Central memory CD8-positive, alpha-beta T cell (primary cell): Measurements from ENCODE around the gene CNTN1.
"Not testable (repeated sequence)": the region's sequence is repeated elsewhere in the genome, so short reads cannot be mapped to it uniquely, and the experiment has no call there.

Experiments
- ATAC-seq: fragments of 150-1000 bp; cut with Tn5 transposase; replicated peaks from 2 replicates; pipeline ENCODE4 v1.10.0; 2022; ENCODE audit warnings: mild to moderate bottlenecking, moderate FRiP score, moderate number of reproducible peaks; ENCODE audit not compliant: poor library complexity, severe bottlenecking; ENCODE audit errors: extremely low read depth
- DNase-seq, 2 donors: peaks; one replicate each; pipeline ENCODE4 v3.0.0; 2021; ENCODE audit warnings: low spot score in 2 of 2
- H3K27ac Mint-ChIP-seq: one replicate; pipeline ENCODE4 v1.8.0; 2022; ENCODE audit warnings: low read depth, mild to moderate bottlenecking, moderate library complexity, mixed read lengths
- H3K27me3 Mint-ChIP-seq: one replicate; pipeline ENCODE4 v1.8.0; 2022; ENCODE audit warnings: mixed read lengths
- H3K36me3 Mint-ChIP-seq: one replicate; pipeline ENCODE4 v1.8.0; 2022; ENCODE audit warnings: mild to moderate bottlenecking, moderate library complexity, mixed read lengths; ENCODE audit not compliant: insufficient read depth
- H3K4me1 Mint-ChIP-seq: one replicate; pipeline ENCODE4 v1.8.0; 2022; ENCODE audit warnings: mixed read lengths
- H3K4me3 Mint-ChIP-seq: one replicate; pipeline ENCODE4 v1.8.0; 2022; ENCODE audit warnings: mild to moderate bottlenecking, moderate library complexity, mixed read lengths
- H3K9me3 Mint-ChIP-seq: one replicate; pipeline ENCODE4 v1.8.0; 2022; ENCODE audit warnings: mixed read lengths

The CNTN1 gene

GRCh38 chr12:41053046-41053445, 360.8 kb downstream of the CNTN1 start:
- H3K27ac Mint-ChIP-seq = no peak overlapping the region
- no peaks in the 10 kb centered on the region for H3K9me3 Mint-ChIP-seq
- no peak for ATAC-seq
- no peaks in the 10 kb centered on the region for H3K4me1 Mint-ChIP-seq
- H3K27me3 Mint-ChIP-seq = no peaks in the 10 kb centered on the region
- no peak for DNase-seq
- no peak overlapping the region for H3K4me3 Mint-ChIP-seq
- H3K36me3 Mint-ChIP-seq = no peaks in the 10 kb centered on the region

GRCh38 chr12:41055875-41056577, 363.8 kb downstream of the CNTN1 start:
- H3K4me3 Mint-ChIP-seq = no peak overlapping the region
- no peaks in the 10 kb centered on the region for H3K4me1 Mint-ChIP-seq
- no peaks in the 10 kb centered on the region for H3K9me3 Mint-ChIP-seq
- H3K27me3 Mint-ChIP-seq = no peaks in the 10 kb centered on the region
- H3K36me3 Mint-ChIP-seq = no peaks in the 10 kb centered on the region
- no peak for ATAC-seq
- no peak overlapping the region for H3K27ac Mint-ChIP-seq
- DNase-seq = no peak

- ATAC-seq (no peak), DNase-seq (no peak)
- Mint-ChIP-seq H3K27me3 (no peaks in the 10 kb centered on the region), H3K4me3 (no peak overlapping the region), H3K9me3 (no peaks in the 10 kb centered on the region), H3K36me3 (no peaks in the 10 kb centered on the region), H3K27ac (no peak overlapping the region), H3K4me1 (no peaks in the 10 kb centered on the region)
Measured at GRCh38 chr12:41058266-41058665, 366.0 kb downstream of the CNTN1 start.

GRCh38 chr12:41061192-41061591, 369.0 kb downstream of the CNTN1 start:
- Mint-ChIP-seq H3K4me1 (no peaks in the 10 kb centered on the region), H3K36me3 (no peaks in the 10 kb centered on the region), H3K4me3 (no peak overlapping the region), H3K27me3 (no peaks in the 10 kb centered on the region), H3K9me3 (no peaks in the 10 kb centered on the region), H3K27ac (no peak overlapping the region)
- DNase-seq (no peak), ATAC-seq (no peak)

- Mint-ChIP-seq H3K27me3 (no peaks in the 10 kb centered on the region), H3K36me3 (no peaks in the 10 kb centered on the region), H3K4me3 (no peak overlapping the region), H3K27ac (no peak overlapping the region), H3K4me1 (no peaks in the 10 kb centered on the region), H3K9me3 (no peaks in the 10 kb centered on the region)
- ATAC-seq (no peak), DNase-seq (no peak)
Measured at GRCh38 chr12:41064411-41064810, 372.2 kb downstream of the CNTN1 start.

GRCh38 chr12:41067941-41068645, 375.9 kb downstream of the CNTN1 start:
- Mint-ChIP-seq H3K27me3 (no peaks in the 10 kb centered on the region), H3K36me3 (no peaks in the 10 kb centered on the region), H3K27ac (no peak overlapping the region), H3K9me3 (no peaks in the 10 kb centered on the region), H3K4me3 (no peak overlapping the region), H3K4me1 (no peaks in the 10 kb centered on the region)
- DNase-seq = no peak
- ATAC-seq = no peak

- no peak for DNase-seq
- no peaks in the 10 kb centered on the region for H3K36me3 Mint-ChIP-seq
- H3K4me1 Mint-ChIP-seq = no peaks in the 10 kb centered on the region
- peaks cover 7% of the 10 kb centered on the region for H3K9me3 Mint-ChIP-seq
- H3K4me3 Mint-ChIP-seq = no peak overlapping the region
- H3K27ac Mint-ChIP-seq = no peak overlapping the region
- ATAC-seq = no peak
- H3K27me3 Mint-ChIP-seq = no peaks in the 10 kb centered on the region
Measured at GRCh38 chr12:41073633-41074472, 381.6 kb downstream of the CNTN1 start.

GRCh38 chr12:41074473-41074769, 382.2 kb downstream of the CNTN1 start:
- Mint-ChIP-seq H3K4me3 (no peak overlapping the region), H3K4me1 (no peaks in the 10 kb centered on the region)

GRCh38 chr12:41076114-41076513, 383.9 kb downstream of the CNTN1 start:
- no peaks in the 10 kb centered on the region for H3K4me1 Mint-ChIP-seq

More at GRCh38 chr12:41074473-41074769, 382.2 kb downstream of the CNTN1 start:
- Mint-ChIP-seq H3K9me3 (peaks cover 7% of the 10 kb centered on the region), H3K27me3 (no peaks in the 10 kb centered on the region), H3K36me3 (no peaks in the 10 kb centered on the region), H3K27ac (no peak overlapping the region)
- no peak for DNase-seq
- no peak for ATAC-seq

GRCh38 chr12:41081241-41081640, 389.0 kb downstream of the CNTN1 start:
- not testable (repeated sequence) for H3K36me3 Mint-ChIP-seq, ATAC-seq, H3K4me3 Mint-ChIP-seq, H3K27me3 Mint-ChIP-seq, H3K4me1 Mint-ChIP-seq, DNase-seq, H3K27ac Mint-ChIP-seq, H3K9me3 Mint-ChIP-seq

More at GRCh38 chr12:41076114-41076513, 383.9 kb downstream of the CNTN1 start:
- Mint-ChIP-seq H3K4me3 (no peak overlapping the region), H3K9me3 (peaks cover 7% of the 10 kb centered on the region), H3K27ac (no peak overlapping the region), H3K36me3 (no peaks in the 10 kb centered on the region), H3K27me3 (no peaks in the 10 kb centered on the region)
- ATAC-seq = no peak
- DNase-seq = no peak

- Mint-ChIP-seq H3K27me3 (no peaks in the 10 kb centered on the region), H3K9me3 (peaks cover 13% of the 10 kb centered on the region), H3K4me3 (no peak overlapping the region), H3K36me3 (peaks cover 3% of the 10 kb centered on the region), H3K27ac (no peak overlapping the region), H3K4me1 (no peaks in the 10 kb centered on the region)
- DNase-seq (no peak), ATAC-seq (no peak)
Measured at GRCh38 chr12:41089438-41089837, 397.2 kb downstream of the CNTN1 start.

- Mint-ChIP-seq H3K27ac (no peak overlapping the region), H3K4me1 (no peaks in the 10 kb centered on the region), H3K36me3 (peaks cover 3% of the 10 kb centered on the region), H3K27me3 (no peaks in the 10 kb centered on the region), H3K4me3 (no peak overlapping the region), H3K9me3 (peaks cover 20% of the 10 kb centered on the region)
- no peak for DNase-seq
- ATAC-seq = no peak
Measured at GRCh38 chr12:41092115-41092514, 399.9 kb downstream of the CNTN1 start.

- no peak for ATAC-seq
- Mint-ChIP-seq H3K27ac (no peak overlapping the region), H3K9me3 (peaks cover 6% of the 10 kb centered on the region), H3K36me3 (peaks cover 3% of the 10 kb centered on the region), H3K27me3 (no peaks in the 10 kb centered on the region), H3K4me3 (no peak overlapping the region), H3K4me1 (no peaks in the 10 kb centered on the region)
- no peak for DNase-seq
Measured at GRCh38 chr12:41096797-41097196, 404.6 kb downstream of the CNTN1 start.
